ENCODE results near the gene RGS21. TPM values are rescaled to one million over a fixed set of nuclear protein-coding genes. Genes with fewer than 3 reads are reported as not detected.

Gene RGS21
- not detected in 2 replicates for total RNA-seq

- H3K4me3 ChIP-seq (ENCODE audit: low read depth, low read length): no peak within 1 kb of the TSS
- TF ChIP-seq CTCF (conservative IDR thresholded peaks at IDR 0.05; ENCODE audit: low read depth, low read length): no peak
- no peak for DNase-seq (ENCODE audit: low read depth)
Measured at GRCh38 chr1:192316942-192317450, at the start of gene RGS21. TSS of gene RGS21 (plus strand) at chr1:192316992. CDS start at chr1:192343037, 26,045 bp downstream.

GRCh38 chr1:192268468-192269052 is 48.2 kb upstream of the RGS21 start:
- DNase-seq (ENCODE audit: low read depth): no peak
- H3K4me3 ChIP-seq (ENCODE audit: low read depth, low read length): no peak overlapping the region
- no peak for TF ChIP-seq CTCF (conservative IDR thresholded peaks at IDR 0.05; ENCODE audit: low read depth, low read length)

- no peak for DNase-seq (ENCODE audit: low read depth)
- TF ChIP-seq CTCF (conservative IDR thresholded peaks at IDR 0.05; ENCODE audit: low read depth, low read length): no peak
- no peak overlapping the region for H3K4me3 ChIP-seq (ENCODE audit: low read depth, low read length)
Measured at GRCh38 chr1:192270398-192270797, 46.4 kb upstream of the RGS21 start.

- TF ChIP-seq CTCF (conservative IDR thresholded peaks at IDR 0.05; ENCODE audit: low read depth, low read length): no peak
- DNase-seq (ENCODE audit: low read depth): no peak
- H3K4me3 ChIP-seq (ENCODE audit: low read depth, low read length): no peak overlapping the region
Measured at GRCh38 chr1:192272732-192273131, 44.1 kb upstream of the RGS21 start.

GRCh38 chr1:192274588-192274987 is 42.2 kb upstream of the RGS21 start:
- H3K4me3 ChIP-seq (ENCODE audit: low read depth, low read length): no peak overlapping the region
- no peak for TF ChIP-seq CTCF (conservative IDR thresholded peaks at IDR 0.05; ENCODE audit: low read depth, low read length)
- no peak for DNase-seq (ENCODE audit: low read depth)

- no peak overlapping the region for H3K4me3 ChIP-seq (ENCODE audit: low read depth, low read length)
- TF ChIP-seq CTCF (conservative IDR thresholded peaks at IDR 0.05; ENCODE audit: low read depth, low read length): no peak
- no peak for DNase-seq (ENCODE audit: low read depth)
Measured at GRCh38 chr1:192277635-192278034, 39.2 kb upstream of the RGS21 start.

- no peak for TF ChIP-seq CTCF (conservative IDR thresholded peaks at IDR 0.05; ENCODE audit: low read depth, low read length)
- DNase-seq (ENCODE audit: low read depth): no peak
- no peak overlapping the region for H3K4me3 ChIP-seq (ENCODE audit: low read depth, low read length)
Measured at GRCh38 chr1:192284927-192285326, 31.9 kb upstream of the RGS21 start.

Data from epithelial cell of proximal tubule (primary cell).